NCI-H2171 (cell line): ENCODE results near the gene BUB1B.

Experiments
- DNase-seq: peaks from one replicate; lab custom pipeline; 2025; lab: John Stamatoyannopoulos, UW

The BUB1B gene

GRCh38 chr15:40182358-40183029 is 21.6 kb downstream of the BUB1B start:
- no peak for DNase-seq

- no peak for DNase-seq
These were observed 23.0 kb downstream of the BUB1B start for GRCh38 chr15:40183636-40184463.

- no peak for DNase-seq
These were observed 29.7 kb downstream of the BUB1B start for GRCh38 chr15:40190591-40190990.

GRCh38 chr15:40192942-40193341 is 32.1 kb downstream of the BUB1B start:
- no peak for DNase-seq

GRCh38 chr15:40197434-40197833 is 36.6 kb downstream of the BUB1B start:
- no peak for DNase-seq

- no peak for DNase-seq
These were observed 37.7 kb downstream of the BUB1B start for GRCh38 chr15:40198355-40199085.

GRCh38 chr15:40204100-40204499 is 43.2 kb downstream of the BUB1B start:
- no peak for DNase-seq

GRCh38 chr15:40217166-40217824 is 56.4 kb downstream of the BUB1B start:
- DNase-seq = peak; percentile 20

GRCh38 chr15:40219801-40220200 is 58.9 kb downstream of the BUB1B start:
- no peak for DNase-seq

GRCh38 chr15:40222131-40222530 is 61.3 kb downstream of the BUB1B start:
- no peak for DNase-seq

GRCh38 chr15:40226736-40227135 is 65.9 kb downstream of the BUB1B start:
- DNase-seq = no peak

GRCh38 chr15:40229316-40229715 is 68.4 kb downstream of the BUB1B start:
- DNase-seq = no peak

- no peak for DNase-seq
These were observed 69.1 kb downstream of the BUB1B start for GRCh38 chr15:40229956-40230355.

GRCh38 chr15:40232625-40233070 is 71.8 kb downstream of the BUB1B start:
- DNase-seq = no peak

- DNase-seq = no peak
These were observed 73.1 kb downstream of the BUB1B start for GRCh38 chr15:40233727-40234577.

- no peak for DNase-seq
These were observed 73.9 kb downstream of the BUB1B start for GRCh38 chr15:40234783-40235182.

GRCh38 chr15:40235201-40235885 is 74.5 kb downstream of the BUB1B start:
- no peak for DNase-seq

- DNase-seq = peak; percentile 56
These were observed 77.9 kb downstream of the BUB1B start, which contains the start of gene PAK6 for GRCh38 chr15:40238532-40239403. Gene PAK6, plus strand, starts transcription at chr15:40239063. Its CDS starts 25,723 bp downstream, at chr15:40264786.

- DNase-seq = no peak
These were observed 78.5 kb downstream of the BUB1B start for GRCh38 chr15:40239404-40239692.
